Measurements from ENCODE around the gene MRTFA. TPM values are rescaled to one million over a fixed set of nuclear protein-coding genes. Genes with fewer than 3 reads are reported as not detected.

MRTFA gene
- total RNA-seq, 2 donors from 2014 or later: 71.0 to 104 TPM

DNA sequence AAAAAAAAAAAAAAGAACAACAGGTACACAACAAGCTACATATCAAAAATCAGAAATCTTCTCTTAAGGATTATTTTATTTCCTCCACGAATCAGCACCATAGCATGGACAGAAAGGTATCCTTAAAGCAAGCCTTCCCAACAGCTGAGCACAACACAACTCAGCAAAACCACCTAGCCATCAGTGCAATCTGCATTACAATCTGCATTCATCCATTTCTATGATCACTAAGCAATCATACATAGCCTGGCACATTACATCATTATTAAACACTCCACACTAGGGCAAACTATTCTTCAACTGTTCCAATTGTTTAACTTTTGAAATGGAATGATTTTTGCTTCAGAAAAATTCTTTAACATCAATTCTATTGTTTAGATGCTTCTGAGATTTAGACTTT, 29.0 kb downstream of the MRTFA start:
- H3K9me3 ChIP-seq: no peaks in the 10 kb centered on the region
- H3K27me3 ChIP-seq (replicated peaks; ENCODE audit: insufficient read depth): no peaks in the 10 kb centered on the region
- no peak overlapping the region for H3K4me3 ChIP-seq
- DNase-seq (ENCODE audit: low spot score): no peak
- H3K27ac ChIP-seq: no peak overlapping the region
- WGBS: 86% methylated on average over 1 of the region's 1 CpG
- no peaks in the 10 kb centered on the region for H3K4me1 ChIP-seq (replicated peaks)
- intact Hi-C loops (cut with DNase I): no loop called here
- TF ChIP-seq, protein P1, sequence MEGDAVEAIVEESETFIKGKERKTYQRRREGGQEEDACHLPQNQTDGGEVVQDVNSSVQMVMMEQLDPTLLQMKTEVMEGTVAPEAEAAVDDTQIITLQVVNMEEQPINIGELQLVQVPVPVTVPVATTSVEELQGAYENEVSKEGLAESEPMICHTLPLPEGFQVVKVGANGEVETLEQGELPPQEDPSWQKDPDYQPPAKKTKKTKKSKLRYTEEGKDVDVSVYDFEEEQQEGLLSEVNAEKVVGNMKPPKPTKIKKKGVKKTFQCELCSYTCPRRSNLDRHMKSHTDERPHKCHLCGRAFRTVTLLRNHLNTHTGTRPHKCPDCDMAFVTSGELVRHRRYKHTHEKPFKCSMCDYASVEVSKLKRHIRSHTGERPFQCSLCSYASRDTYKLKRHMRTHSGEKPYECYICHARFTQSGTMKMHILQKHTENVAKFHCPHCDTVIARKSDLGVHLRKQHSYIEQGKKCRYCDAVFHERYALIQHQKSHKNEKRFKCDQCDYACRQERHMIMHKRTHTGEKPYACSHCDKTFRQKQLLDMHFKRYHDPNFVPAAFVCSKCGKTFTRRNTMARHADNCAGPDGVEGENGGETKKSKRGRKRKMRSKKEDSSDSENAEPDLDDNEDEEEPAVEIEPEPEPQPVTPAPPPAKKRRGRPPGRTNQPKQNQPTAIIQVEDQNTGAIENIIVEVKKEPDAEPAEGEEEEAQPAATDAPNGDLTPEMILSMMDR (IDR thresholded peaks at IDR 0.05): no peak
- no peak for TF ChIP-seq POLR2AphosphoS5 (IDR thresholded peaks at IDR 0.05)
- no peak for TF ChIP-seq POLR2A (IDR thresholded peaks at IDR 0.05)
- no peaks in the 10 kb centered on the region for H3K36me3 ChIP-seq

DNA sequence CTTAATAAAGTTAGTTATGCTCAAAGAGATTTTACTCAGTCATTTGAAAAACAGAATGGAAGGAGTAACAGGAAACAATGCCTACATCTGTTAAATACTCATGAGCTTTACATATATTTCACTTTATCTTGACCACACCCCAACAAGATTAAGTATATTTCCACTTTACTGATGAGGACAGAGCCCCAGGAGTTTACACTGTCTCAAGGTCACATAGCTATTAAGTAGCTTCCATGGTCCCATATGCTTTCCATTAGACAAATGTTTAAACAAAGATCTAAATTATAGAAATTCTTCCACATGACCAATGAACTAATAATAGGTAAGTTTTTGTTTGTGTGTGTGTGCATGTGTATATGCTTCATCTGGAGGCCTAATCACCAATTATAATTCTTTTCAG, 30.2 kb downstream of the MRTFA start:
- H3K27ac ChIP-seq: no peak overlapping the region
- no peaks in the 10 kb centered on the region for H3K27me3 ChIP-seq (replicated peaks; ENCODE audit: insufficient read depth)
- DNase-seq (ENCODE audit: low spot score): no peak
- intact Hi-C loops (cut with DNase I): no loop called here
- TF ChIP-seq POLR2AphosphoS5 (IDR thresholded peaks at IDR 0.05) (no peak), POLR2A (IDR thresholded peaks at IDR 0.05) (no peak)
- TF ChIP-seq, protein P1 (IDR thresholded peaks at IDR 0.05): no peak
- H3K9me3 ChIP-seq: no peaks in the 10 kb centered on the region
- no peaks in the 10 kb centered on the region for H3K36me3 ChIP-seq
- H3K4me3 ChIP-seq: no peak overlapping the region
- no peaks in the 10 kb centered on the region for H3K4me1 ChIP-seq (replicated peaks)

DNA sequence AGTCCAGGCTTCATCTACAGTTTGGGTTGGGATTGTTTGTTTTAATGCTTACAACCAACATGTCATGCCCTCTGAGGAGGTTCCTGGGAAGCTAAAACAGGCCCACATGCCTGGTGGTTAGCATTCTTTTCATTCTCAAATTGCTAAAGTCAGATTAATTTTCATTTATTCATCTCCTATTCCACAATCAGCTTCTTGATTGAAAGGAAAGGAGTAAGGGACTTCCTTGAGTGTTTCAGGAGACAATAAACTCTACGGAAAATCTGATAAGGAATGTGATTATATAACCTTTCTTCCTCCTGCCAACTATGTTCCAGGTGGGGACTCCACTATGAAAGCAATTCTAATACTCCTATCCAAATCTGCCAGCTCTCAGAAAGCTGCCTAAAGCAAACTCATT, 30.8 kb downstream of the MRTFA start:
- Histone ChIP-seq H3K9me3 (no peaks in the 10 kb centered on the region), H3K27ac (no peak overlapping the region), H3K27me3 (replicated peaks; ENCODE audit: insufficient read depth) (no peaks in the 10 kb centered on the region), H3K4me1 (replicated peaks) (no peaks in the 10 kb centered on the region), H3K4me3 (no peak overlapping the region), H3K36me3 (no peaks in the 10 kb centered on the region)
- TF ChIP-seq POLR2A (IDR thresholded peaks at IDR 0.05): no peak
- TF ChIP-seq, protein P1 (IDR thresholded peaks at IDR 0.05): no peak
- TF ChIP-seq POLR2AphosphoS5 (IDR thresholded peaks at IDR 0.05): no peak
- DNase-seq (ENCODE audit: low spot score): no peak
- 12% methylated on average over 1 of the region's 1 CpG for WGBS
- intact Hi-C loops (cut with DNase I): no loop called here

DNA sequence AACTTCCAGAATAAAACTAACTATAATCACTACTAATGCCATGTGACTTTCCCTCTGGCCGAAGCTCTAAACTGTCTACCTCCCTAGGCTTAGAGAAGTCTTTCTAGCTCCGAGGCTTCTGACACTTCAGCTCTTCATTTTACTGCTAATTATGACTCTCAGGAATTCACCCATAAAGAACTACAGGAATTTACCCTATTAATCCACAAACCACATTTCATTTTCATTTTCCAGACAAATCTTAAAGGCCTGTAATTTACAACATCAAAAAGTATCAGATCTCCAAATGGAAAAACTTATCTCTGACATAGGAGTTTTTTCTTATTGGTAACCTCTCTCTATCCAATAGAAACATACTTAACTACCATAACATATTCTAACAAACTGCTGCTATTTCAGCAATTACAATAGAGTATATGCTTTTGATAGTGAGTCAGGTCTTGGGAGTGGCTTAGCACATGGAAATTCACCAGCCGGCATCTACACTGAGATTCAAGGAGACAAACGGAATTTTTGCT, 33.4 kb downstream of the MRTFA start:
- Histone ChIP-seq H3K4me1 (replicated peaks) (no peaks in the 10 kb centered on the region), H3K36me3 (no peaks in the 10 kb centered on the region), H3K9me3 (no peaks in the 10 kb centered on the region), H3K27ac (no peak overlapping the region), H3K4me3 (no peak overlapping the region), H3K27me3 (replicated peaks; ENCODE audit: insufficient read depth) (no peaks in the 10 kb centered on the region)
- no peak for TF ChIP-seq POLR2A (IDR thresholded peaks at IDR 0.05)
- TF ChIP-seq POLR2AphosphoS5 (IDR thresholded peaks at IDR 0.05): no peak
- TF ChIP-seq, protein P1 (IDR thresholded peaks at IDR 0.05): no peak
- DNase-seq (ENCODE audit: low spot score): no peak
- intact Hi-C loops (cut with DNase I): no loop called here
- WGBS: 39% methylated on average over 4 of the region's 4 CpGs

DNA sequence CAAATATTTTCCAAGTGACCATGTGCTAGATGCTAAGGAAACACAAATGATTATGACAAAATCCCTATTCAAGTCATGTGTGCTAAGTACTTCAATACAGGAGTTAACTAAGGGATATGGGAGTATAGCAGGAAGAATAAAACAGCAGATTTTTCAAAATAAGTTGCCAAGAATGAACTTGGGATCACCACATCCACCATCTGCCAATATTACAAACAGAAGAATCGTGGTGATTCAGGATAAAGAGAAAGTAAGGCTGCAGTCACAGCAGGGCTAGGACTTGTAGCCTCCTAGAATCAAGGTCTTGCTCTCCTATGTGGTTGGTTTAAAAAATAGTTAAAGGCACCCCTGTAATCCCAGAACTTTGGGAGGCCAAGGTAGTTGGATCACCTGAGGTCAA, 34.3 kb downstream of the MRTFA start:
- no peak overlapping the region for H3K4me3 ChIP-seq
- no peaks in the 10 kb centered on the region for H3K4me1 ChIP-seq (replicated peaks)
- TF ChIP-seq POLR2A (IDR thresholded peaks at IDR 0.05) (no peak), POLR2AphosphoS5 (IDR thresholded peaks at IDR 0.05) (no peak)
- TF ChIP-seq, protein P1 (IDR thresholded peaks at IDR 0.05): no peak
- no peak overlapping the region for H3K27ac ChIP-seq
- WGBS: 33% methylated on average over 1 of the region's 1 CpG
- no peaks in the 10 kb centered on the region for H3K9me3 ChIP-seq
- no peaks in the 10 kb centered on the region for H3K36me3 ChIP-seq
- intact Hi-C loops (cut with DNase I): no loop called here
- no peak for DNase-seq (ENCODE audit: low spot score)
- H3K27me3 ChIP-seq (replicated peaks; ENCODE audit: insufficient read depth): no peaks in the 10 kb centered on the region

Data from prostate gland (tissue), 2 donors.